ENCODE results near the gene PIEZO1.

The PIEZO1 gene

GRCh38 chr16:88738151-88739084 is 46.6 kb downstream of the PIEZO1 start:
- no peak for DNase-seq (ENCODE audit: low spot score)
- ChIA-PET POLR2A (ENCODE audit: low non-redundant PET) (no interaction called here), CTCF (interaction anchor here (0.7 to 6.4 kb wide), 16 partner anchors 10 to 71 kb away, joined by 3 to 55 read pairs (median 5); partner anchors contain the start of genes CDT1 and PIEZO1)
- peak overlapping the region; percentile 57 for H3K27ac ChIP-seq
- no peak for TF ChIP-seq CTCF (conservative IDR thresholded peaks at IDR 0.05; ENCODE audit: low read depth)

GRCh38 chr16:88737298-88738150 is 47.5 kb downstream of the PIEZO1 start:
- ChIA-PET CTCF (interaction anchor here (0.5 to 6.4 kb wide), 30 partner anchors 8 to 89 kb away, joined by 3 to 55 read pairs (median 5); partner anchors contain the start of genes CDT1, CTU2, PIEZO1 and RNF166), POLR2A (ENCODE audit: low non-redundant PET) (interaction anchor here (0.6 to 0.8 kb wide), 2 partner anchors 17 to 36 kb away, joined by 4 to 6 read pairs; no protein-coding TSS in a partner anchor)
- peak overlapping the region; percentile 57 for H3K27ac ChIP-seq
- peak; percentile 96 for TF ChIP-seq CTCF (conservative IDR thresholded peaks at IDR 0.05; ENCODE audit: low read depth)
- DNase-seq (ENCODE audit: low spot score) = peak; percentile 75

- H3K27ac ChIP-seq = no peak overlapping the region; the same call in 1 of the 2 replicates
- no peak for TF ChIP-seq CTCF (conservative IDR thresholded peaks at IDR 0.05; ENCODE audit: low read depth)
- no peak for DNase-seq (ENCODE audit: low spot score)
- ChIA-PET POLR2A (ENCODE audit: low non-redundant PET) (interaction anchor here (0.6 kb wide), 1 partner anchor 37 kb away, joined by 4 read pairs; no protein-coding TSS in a partner anchor), CTCF (interaction anchor here (0.6 to 6.4 kb wide), 10 partner anchors 12 to 431 kb away, joined by 3 to 55 read pairs (median 9); partner anchors contain the start of gene PIEZO1)
Measured at GRCh38 chr16:88736496-88736895, 48.5 kb downstream of the PIEZO1 start.

GRCh38 chr16:88736088-88736487 is 48.9 kb downstream of the PIEZO1 start:
- ChIA-PET CTCF (interaction anchor here (0.6 to 6.4 kb wide), 6 partner anchors 12 to 431 kb away, joined by 3 to 55 read pairs (median 9); partner anchors contain the start of gene PIEZO1), POLR2A (ENCODE audit: low non-redundant PET) (no interaction called here)
- no peak for DNase-seq (ENCODE audit: low spot score)
- no peak for TF ChIP-seq CTCF (conservative IDR thresholded peaks at IDR 0.05; ENCODE audit: low read depth)
- no peak overlapping the region for H3K27ac ChIP-seq

GRCh38 chr16:88735616-88736015 is 49.4 kb downstream of the PIEZO1 start:
- DNase-seq (ENCODE audit: low spot score) = no peak
- 0 out of 2 replicates have a peak overlapping the region, but pooled peaks have one; percentile 63 for H3K27ac ChIP-seq
- TF ChIP-seq CTCF (conservative IDR thresholded peaks at IDR 0.05; ENCODE audit: low read depth) = no peak
- ChIA-PET CTCF (interaction anchor here (0.6 to 6.4 kb wide), 3 partner anchors 11 to 50 kb away, joined by 3 to 55 read pairs (median 5); partner anchors contain the start of gene PIEZO1), POLR2A (ENCODE audit: low non-redundant PET) (no interaction called here)

All from RWPE1 (cell line).